H1 (cell line): ENCODE measurements around the gene KLHL29.

Experiments
- CHD7 ChIP-seq: fragments of 300-600 bp; sonication (generic); IDR thresholded peaks from 2 replicates; pipeline ENCODE4 v1.7.1; 2012; ENCODE audit warnings: low read length, moderate library complexity, mild to moderate bottlenecking, inconsistent platforms; ENCODE audit not compliant: insufficient replicate concordance
- CTCF ChIP-seq, 3 experiments: IDR thresholded peaks; 1 replicate in 2 of 3; 2 replicates in 1 of 3; pipeline versions ENCODE4 v1.5.1 to v1.6.1; 2011; ENCODE audit warnings: low read length in 3 of 3, mild to moderate bottlenecking in 3 of 3, inconsistent platforms in 2 of 3, low read depth in 1 of 3, moderate library complexity in 1 of 3; ENCODE audit not compliant: insufficient read depth in 1 of 3; ENCODE audit errors: control extremely low read depth in 1 of 3
- EP300 ChIP-seq, 2 experiments: IDR thresholded peaks; 1 replicate in 1 of 2; 2 replicates in 1 of 2; pipeline ENCODE4 v1.6.1; 2011 to 2012; ENCODE audit warnings: low read depth in 2 of 2, low read length in 2 of 2, mild to moderate bottlenecking in 2 of 2, borderline replicate concordance in 1 of 2, inconsistent platforms in 1 of 2, moderate library complexity in 1 of 2

GRCh38 chr2:23426263-23426905 lies 41.4 kb downstream of the KLHL29 start:
- TF ChIP-seq CTCF (IDR thresholded peaks at IDR 0.05; ENCODE audit: control extremely low read depth in 1 of 3, insufficient read depth in 1 of 3, low read depth in 1 of 3, low read length in 3 of 3) (no peak), EP300 (IDR thresholded peaks at IDR 0.05; ENCODE audit: borderline replicate concordance in 1 of 2, low read depth in 2 of 2, low read length in 2 of 2) (no peak), CHD7 (no peak)
